ENCODE data around the gene EDAR. TPM values are rescaled to one million over a fixed set of nuclear protein-coding genes. Genes with fewer than 3 reads are reported as not detected.

Gene EDAR
- total RNA-seq, 1 donor from 2014 or later, result 0.24 TPM

DNA sequence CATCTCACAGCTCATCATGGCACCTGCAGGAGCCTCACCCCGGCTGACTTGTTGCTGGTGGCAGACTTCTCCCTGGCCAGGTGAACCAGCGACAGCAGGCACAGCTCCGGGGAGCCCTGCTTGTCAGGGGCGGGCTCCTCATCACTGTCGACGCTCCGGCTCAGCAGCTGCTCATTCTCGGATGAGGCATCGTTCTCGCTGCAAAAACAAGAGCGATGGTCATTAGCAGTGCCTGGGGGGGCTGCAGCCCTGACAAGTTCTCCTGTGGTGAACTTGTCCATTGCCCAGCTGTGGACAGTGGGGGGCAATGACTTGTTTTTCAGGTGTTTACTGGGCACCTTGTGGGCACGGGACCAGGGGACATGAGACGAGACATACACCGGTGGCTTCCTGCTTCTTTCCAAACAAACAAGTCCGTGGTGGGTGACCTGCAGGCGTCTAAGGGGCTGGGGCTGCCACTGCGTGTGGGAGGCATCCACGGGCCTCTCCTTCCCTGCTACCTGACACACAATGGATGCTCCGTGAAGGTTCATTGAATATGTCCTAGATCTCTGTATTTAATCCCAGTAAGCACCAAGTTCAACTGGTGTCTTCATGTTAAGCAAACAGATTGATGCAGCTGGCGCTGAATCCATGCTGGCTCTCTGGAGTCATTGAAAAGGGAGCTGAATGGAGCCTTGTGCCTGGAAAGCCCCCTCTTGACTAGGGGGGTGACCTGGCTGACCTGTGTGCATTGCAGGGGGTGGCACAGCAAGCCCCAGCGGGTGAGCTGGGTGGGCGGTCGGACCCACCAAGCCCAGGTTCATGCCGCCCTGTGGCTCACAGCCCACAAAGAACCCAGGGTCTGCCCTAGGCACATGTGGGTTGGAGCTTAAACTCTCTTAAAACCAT is 81.0 kb downstream of the EDAR start:
- TF ChIP-seq, protein P1, sequence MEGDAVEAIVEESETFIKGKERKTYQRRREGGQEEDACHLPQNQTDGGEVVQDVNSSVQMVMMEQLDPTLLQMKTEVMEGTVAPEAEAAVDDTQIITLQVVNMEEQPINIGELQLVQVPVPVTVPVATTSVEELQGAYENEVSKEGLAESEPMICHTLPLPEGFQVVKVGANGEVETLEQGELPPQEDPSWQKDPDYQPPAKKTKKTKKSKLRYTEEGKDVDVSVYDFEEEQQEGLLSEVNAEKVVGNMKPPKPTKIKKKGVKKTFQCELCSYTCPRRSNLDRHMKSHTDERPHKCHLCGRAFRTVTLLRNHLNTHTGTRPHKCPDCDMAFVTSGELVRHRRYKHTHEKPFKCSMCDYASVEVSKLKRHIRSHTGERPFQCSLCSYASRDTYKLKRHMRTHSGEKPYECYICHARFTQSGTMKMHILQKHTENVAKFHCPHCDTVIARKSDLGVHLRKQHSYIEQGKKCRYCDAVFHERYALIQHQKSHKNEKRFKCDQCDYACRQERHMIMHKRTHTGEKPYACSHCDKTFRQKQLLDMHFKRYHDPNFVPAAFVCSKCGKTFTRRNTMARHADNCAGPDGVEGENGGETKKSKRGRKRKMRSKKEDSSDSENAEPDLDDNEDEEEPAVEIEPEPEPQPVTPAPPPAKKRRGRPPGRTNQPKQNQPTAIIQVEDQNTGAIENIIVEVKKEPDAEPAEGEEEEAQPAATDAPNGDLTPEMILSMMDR (IDR thresholded peaks at IDR 0.05; ENCODE audit: unreplicated experiment), result no peak

DNA sequence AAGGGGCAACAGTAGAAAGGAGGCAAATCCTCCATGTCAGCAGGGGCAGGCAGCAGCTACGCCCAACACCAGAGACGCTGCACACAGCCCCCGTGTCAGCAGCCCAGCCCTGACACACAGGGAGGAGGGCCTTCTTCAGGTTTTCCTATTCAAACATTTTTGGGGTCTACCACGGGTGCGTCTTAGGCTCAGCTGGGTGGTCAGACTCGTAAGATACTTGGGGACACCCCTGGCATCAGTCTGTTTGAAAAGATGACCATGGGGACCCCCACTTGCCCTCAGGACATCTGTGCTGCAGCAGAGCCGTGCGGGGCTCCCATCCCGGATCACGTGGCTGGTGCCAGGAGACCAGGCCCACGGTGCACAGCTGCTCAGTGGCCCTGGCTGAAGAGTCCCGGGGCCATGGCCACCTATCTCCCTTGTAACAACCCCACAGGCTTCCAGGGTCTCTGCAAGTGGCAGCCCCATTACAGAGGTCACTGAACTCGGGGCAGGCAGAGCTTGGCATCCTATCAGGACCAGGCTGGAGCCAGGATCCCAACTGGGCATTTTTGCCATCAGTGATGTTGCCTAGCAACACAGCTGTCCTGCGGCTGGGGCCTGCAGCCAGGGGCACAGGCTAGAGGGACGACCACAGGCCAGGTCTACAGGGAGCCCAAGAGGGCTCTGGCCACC is 82.5 kb downstream of the EDAR start:
- no peak for DNase-seq (ENCODE audit: low spot score, unreplicated experiment)
- Mint-ChIP-seq H3K27ac (no peak overlapping the region), H3K4me1 (ENCODE audit: low read depth) (no peaks in the 10 kb centered on the region), H3K4me3 (ENCODE audit: low read depth) (no peak overlapping the region), H3K9me3 (ENCODE audit: low read depth) (no peaks in the 10 kb centered on the region), H3K27me3 (no peaks in the 10 kb centered on the region), H3K36me3 (ENCODE audit: insufficient read depth) (no peaks in the 10 kb centered on the region)
- TF ChIP-seq, protein P1 (IDR thresholded peaks at IDR 0.05; ENCODE audit: unreplicated experiment), result no peak

More for the DNA sequence above, 81.0 kb downstream of the EDAR start:
- Mint-ChIP-seq H3K27ac (no peak overlapping the region), H3K4me1 (ENCODE audit: low read depth) (no peaks in the 10 kb centered on the region), H3K9me3 (ENCODE audit: low read depth) (no peaks in the 10 kb centered on the region), H3K27me3 (no peaks in the 10 kb centered on the region), H3K4me3 (ENCODE audit: low read depth) (no peak overlapping the region), H3K36me3 (ENCODE audit: insufficient read depth) (no peaks in the 10 kb centered on the region)
- no peak for DNase-seq (ENCODE audit: low spot score, unreplicated experiment)

DNA sequence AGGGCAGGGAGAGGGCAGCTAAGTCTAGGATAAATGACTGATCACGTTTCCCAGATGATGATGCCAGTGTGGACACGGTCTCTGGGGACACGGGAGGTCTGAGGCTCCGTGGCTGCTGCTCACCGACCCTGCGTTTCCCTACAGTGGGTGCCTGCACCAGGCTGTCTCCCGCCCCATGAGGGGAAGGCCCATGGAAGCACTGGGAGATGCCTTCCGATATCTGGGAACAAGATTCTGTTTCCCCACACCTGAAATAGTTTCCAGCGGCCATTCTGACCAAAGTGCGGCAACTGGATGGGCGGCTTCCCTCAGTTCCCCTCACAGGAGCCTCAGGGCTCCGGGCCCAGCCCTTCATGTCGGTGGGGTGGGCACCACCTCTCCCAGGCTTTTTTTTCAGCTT is 83.1 kb downstream of the EDAR start:
- H3K9me3 Mint-ChIP-seq (ENCODE audit: low read depth), result no peaks in the 10 kb centered on the region
- TF ChIP-seq, protein P1 (IDR thresholded peaks at IDR 0.05; ENCODE audit: unreplicated experiment), result no peak
- H3K4me1 Mint-ChIP-seq (ENCODE audit: low read depth), result no peaks in the 10 kb centered on the region
- no peak overlapping the region for H3K27ac Mint-ChIP-seq
- H3K36me3 Mint-ChIP-seq (ENCODE audit: insufficient read depth), result no peaks in the 10 kb centered on the region
- no peak overlapping the region for H3K4me3 Mint-ChIP-seq (ENCODE audit: low read depth)
- no peak for DNase-seq (ENCODE audit: low spot score, unreplicated experiment)
- H3K27me3 Mint-ChIP-seq, result no peaks in the 10 kb centered on the region

DNA sequence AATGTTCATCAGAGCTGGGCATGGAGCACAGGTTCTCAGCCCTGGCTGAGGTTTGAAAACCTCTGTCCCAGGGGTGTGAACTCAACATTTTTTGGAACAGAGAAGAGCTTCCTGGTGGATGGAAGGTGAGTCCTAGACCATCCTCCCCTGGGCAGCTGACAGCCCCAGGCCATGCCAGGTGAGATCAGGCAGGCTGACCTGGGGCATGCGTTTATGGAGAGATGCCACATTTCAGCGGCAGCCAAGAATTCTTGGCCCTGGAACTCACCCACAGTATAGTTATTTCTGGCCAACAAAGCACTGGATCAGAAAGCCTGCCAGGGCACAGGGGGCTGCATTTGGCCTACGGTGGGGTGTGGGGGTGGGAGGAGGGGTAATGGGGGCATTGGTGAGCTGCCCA is 83.8 kb downstream of the EDAR start:
- H3K4me3 Mint-ChIP-seq (ENCODE audit: low read depth), result no peak overlapping the region
- no peaks in the 10 kb centered on the region for H3K36me3 Mint-ChIP-seq (ENCODE audit: insufficient read depth)
- no peaks in the 10 kb centered on the region for H3K27me3 Mint-ChIP-seq
- peaks cover 3% of the 10 kb centered on the region for H3K9me3 Mint-ChIP-seq (ENCODE audit: low read depth)
- DNase-seq (ENCODE audit: low spot score, unreplicated experiment), result no peak
- TF ChIP-seq, protein P1 (IDR thresholded peaks at IDR 0.05; ENCODE audit: unreplicated experiment), result no peak
- no peaks in the 10 kb centered on the region for H3K4me1 Mint-ChIP-seq (ENCODE audit: low read depth)
- no peak overlapping the region for H3K27ac Mint-ChIP-seq

DNA sequence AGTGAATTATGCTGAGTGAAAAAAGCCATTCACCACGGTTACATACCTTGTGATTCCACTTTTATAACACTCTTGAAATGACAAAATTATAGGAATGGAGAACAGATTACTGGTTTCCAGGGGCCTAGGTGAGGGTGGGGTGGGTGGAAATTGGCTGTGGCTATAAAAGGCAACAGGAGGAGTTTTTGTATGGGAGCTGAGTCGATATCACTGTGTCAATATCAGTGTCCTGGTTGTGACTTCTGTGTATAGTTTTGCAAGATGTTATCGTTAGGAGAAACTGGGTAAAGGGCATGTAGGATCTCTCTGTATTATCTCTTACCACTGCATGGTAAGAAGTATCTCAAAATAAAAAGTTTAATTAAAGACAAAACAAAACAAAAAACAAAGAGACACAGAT is 84.3 kb downstream of the EDAR start:
- TF ChIP-seq, protein P1 (IDR thresholded peaks at IDR 0.05; ENCODE audit: unreplicated experiment), result no peak
- Mint-ChIP-seq H3K4me1 (ENCODE audit: low read depth) (no peaks in the 10 kb centered on the region), H3K9me3 (ENCODE audit: low read depth) (peaks cover 3% of the 10 kb centered on the region), H3K4me3 (ENCODE audit: low read depth) (no peak overlapping the region), H3K36me3 (ENCODE audit: insufficient read depth) (no peaks in the 10 kb centered on the region), H3K27ac (no peak overlapping the region), H3K27me3 (no peaks in the 10 kb centered on the region)
- DNase-seq (ENCODE audit: low spot score, unreplicated experiment), result no peak

All from progenitor cell of endocrine pancreas (in vitro differentiated cells).